ENCODE data around the gene MLLT3.

Gene MLLT3

DNA sequence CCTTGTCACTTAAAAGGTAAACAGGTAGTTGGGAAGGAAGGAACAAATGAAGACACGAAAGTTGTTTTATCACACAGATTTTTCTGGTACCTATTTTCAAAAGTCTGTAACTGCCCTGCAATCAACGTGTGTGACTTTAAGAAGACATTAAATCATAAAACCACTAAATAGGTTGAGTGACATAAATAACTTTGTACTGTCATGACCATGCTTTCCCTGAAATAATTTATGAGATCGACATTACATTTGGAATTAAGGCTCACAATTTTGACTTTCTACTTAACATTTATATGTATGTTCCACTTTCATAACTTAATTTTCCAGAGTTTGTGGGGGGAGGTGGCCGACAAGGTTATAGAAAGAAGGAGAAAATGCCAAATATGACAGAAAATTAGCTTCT, 181.1 kb downstream of the MLLT3 start:
- Histone ChIP-seq H3K4me3 (ENCODE audit: low read depth, low read length) (no peak overlapping the region), H3K27ac (no peak overlapping the region), H3K9me3 (ENCODE audit: severe bottlenecking) (no peaks in the 10 kb centered on the region), H3K36me3 (no peaks in the 10 kb centered on the region), H3K27me3 (ENCODE audit: insufficient read depth, low read depth, severe bottlenecking) (no peaks in the 10 kb centered on the region)
- DNase-seq, result no peak
- TF ChIP-seq, protein P1, sequence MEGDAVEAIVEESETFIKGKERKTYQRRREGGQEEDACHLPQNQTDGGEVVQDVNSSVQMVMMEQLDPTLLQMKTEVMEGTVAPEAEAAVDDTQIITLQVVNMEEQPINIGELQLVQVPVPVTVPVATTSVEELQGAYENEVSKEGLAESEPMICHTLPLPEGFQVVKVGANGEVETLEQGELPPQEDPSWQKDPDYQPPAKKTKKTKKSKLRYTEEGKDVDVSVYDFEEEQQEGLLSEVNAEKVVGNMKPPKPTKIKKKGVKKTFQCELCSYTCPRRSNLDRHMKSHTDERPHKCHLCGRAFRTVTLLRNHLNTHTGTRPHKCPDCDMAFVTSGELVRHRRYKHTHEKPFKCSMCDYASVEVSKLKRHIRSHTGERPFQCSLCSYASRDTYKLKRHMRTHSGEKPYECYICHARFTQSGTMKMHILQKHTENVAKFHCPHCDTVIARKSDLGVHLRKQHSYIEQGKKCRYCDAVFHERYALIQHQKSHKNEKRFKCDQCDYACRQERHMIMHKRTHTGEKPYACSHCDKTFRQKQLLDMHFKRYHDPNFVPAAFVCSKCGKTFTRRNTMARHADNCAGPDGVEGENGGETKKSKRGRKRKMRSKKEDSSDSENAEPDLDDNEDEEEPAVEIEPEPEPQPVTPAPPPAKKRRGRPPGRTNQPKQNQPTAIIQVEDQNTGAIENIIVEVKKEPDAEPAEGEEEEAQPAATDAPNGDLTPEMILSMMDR (IDR thresholded peaks at IDR 0.05; ENCODE audit: low read depth, low read length), result no peak

DNA sequence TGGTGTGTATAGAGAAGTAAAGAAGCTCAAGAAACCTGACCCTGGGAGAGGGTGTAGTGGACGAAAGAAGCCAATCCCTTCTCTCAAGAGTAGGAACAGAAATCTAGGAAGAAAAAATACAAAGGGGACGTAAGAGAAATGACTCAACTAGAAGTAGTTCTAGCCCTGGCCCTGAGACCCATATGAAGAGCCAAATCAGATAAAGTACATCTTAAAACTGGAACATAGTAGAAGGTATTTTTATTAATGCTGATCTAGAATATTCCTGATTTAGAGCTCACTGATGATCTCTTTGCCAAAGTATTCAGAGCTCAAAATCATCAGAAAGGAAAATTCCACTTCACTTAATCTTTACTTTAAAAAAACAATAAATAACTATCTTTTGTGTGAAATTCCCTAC, 184.8 kb downstream of the MLLT3 start:
- H3K36me3 ChIP-seq, result no peaks in the 10 kb centered on the region
- no peak overlapping the region for H3K4me3 ChIP-seq (ENCODE audit: low read depth, low read length)
- no peak overlapping the region for H3K27ac ChIP-seq
- TF ChIP-seq, protein P1 (IDR thresholded peaks at IDR 0.05; ENCODE audit: low read depth, low read length), result no peak
- H3K27me3 ChIP-seq (ENCODE audit: insufficient read depth, low read depth, severe bottlenecking), result no peaks in the 10 kb centered on the region
- no peak for DNase-seq
- no peaks in the 10 kb centered on the region for H3K9me3 ChIP-seq (ENCODE audit: severe bottlenecking)

DNA sequence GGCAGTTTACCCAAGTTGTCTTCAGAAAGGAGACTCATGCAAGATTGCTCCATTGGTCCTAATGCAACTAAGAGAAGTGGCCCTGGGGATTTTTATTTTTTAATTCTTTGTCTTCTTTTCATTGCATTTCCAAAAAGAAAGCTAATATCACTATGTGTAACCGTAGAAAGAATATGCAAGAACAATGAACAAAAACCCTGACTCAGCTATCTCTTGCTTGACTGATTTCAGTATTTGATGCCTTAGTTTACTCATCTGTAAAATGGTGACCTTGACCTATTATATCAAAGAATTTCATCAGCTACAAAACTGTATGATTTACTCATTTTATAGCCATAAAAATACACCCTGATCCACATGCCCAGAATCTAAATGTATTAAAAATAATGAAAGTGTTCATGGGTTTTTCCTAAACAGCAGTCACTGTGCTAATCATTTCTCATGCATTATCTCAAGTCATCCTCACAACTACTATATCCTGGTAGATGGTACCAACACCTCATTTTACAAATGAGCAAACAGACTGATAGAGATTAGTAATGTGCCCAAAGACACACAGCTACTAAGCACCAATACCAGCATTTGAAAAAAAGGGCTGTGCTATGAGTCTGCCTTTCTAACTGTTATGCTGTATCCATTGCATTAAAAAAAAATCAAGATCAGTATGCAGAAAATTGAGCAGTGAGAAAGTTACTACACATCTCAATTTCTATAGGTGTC, 185.7 kb downstream of the MLLT3 start:
- Histone ChIP-seq H3K4me3 (ENCODE audit: low read depth, low read length) (no peak overlapping the region), H3K27ac (no peak overlapping the region), H3K9me3 (ENCODE audit: severe bottlenecking) (no peaks in the 10 kb centered on the region), H3K36me3 (no peaks in the 10 kb centered on the region), H3K27me3 (ENCODE audit: insufficient read depth, low read depth, severe bottlenecking) (no peaks in the 10 kb centered on the region)
- DNase-seq, result no peak
- TF ChIP-seq, protein P1 (IDR thresholded peaks at IDR 0.05; ENCODE audit: low read depth, low read length), result no peak

DNA sequence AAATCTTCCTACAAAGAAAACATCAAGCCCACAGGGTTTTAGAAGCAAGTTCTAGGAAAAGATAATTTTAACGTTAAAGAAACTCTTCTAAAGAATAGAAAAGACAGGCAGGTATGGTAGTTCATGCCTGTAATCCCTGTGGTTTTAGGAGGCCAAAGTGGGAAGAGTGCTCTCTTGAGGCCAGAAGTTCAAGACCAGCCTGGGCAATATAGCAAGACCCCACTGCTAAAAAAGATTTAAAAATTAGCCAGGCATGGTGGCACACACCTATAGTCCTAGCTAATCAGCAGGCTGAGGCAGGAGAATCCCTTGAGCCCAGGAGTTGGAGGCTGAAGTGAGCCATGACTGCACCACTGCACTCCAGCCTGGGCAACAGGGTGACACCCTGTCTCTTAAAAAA, 193.3 kb downstream of the MLLT3 start:
- no peak overlapping the region for H3K4me3 ChIP-seq (ENCODE audit: low read depth, low read length)
- no peak for DNase-seq
- TF ChIP-seq, protein P1 (IDR thresholded peaks at IDR 0.05; ENCODE audit: low read depth, low read length), result no peak

DNA sequence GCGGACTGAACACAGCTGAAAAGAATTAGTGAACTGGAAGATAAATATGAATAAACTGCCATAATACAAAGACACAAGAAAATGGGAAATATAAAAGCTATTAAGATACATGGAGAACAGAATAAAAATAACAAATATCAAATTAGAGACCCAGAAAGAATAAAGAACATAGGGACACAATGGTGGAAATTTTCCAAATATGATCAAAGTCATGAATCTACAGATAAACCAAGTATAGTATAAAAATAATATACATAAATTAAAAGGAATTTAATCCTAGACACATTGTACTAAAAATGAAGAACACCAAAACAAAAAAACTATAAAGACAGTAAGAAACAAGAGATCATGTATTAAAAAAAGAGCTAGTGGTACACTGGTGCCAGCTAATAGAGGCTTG, 194.9 kb downstream of the MLLT3 start:
- TF ChIP-seq, protein P1 (IDR thresholded peaks at IDR 0.05; ENCODE audit: low read depth, low read length), result no peak
- no peak for DNase-seq
- Histone ChIP-seq H3K9me3 (ENCODE audit: severe bottlenecking) (no peaks in the 10 kb centered on the region), H3K27me3 (ENCODE audit: insufficient read depth, low read depth, severe bottlenecking) (no peaks in the 10 kb centered on the region), H3K36me3 (no peaks in the 10 kb centered on the region), H3K27ac (no peak overlapping the region), H3K4me3 (ENCODE audit: low read depth, low read length) (no peak overlapping the region)

More for the DNA sequence above, 193.3 kb downstream of the MLLT3 start:
- Histone ChIP-seq H3K36me3 (no peaks in the 10 kb centered on the region), H3K9me3 (ENCODE audit: severe bottlenecking) (no peaks in the 10 kb centered on the region), H3K27ac (no peak overlapping the region), H3K27me3 (ENCODE audit: insufficient read depth, low read depth, severe bottlenecking) (no peaks in the 10 kb centered on the region)

DNA sequence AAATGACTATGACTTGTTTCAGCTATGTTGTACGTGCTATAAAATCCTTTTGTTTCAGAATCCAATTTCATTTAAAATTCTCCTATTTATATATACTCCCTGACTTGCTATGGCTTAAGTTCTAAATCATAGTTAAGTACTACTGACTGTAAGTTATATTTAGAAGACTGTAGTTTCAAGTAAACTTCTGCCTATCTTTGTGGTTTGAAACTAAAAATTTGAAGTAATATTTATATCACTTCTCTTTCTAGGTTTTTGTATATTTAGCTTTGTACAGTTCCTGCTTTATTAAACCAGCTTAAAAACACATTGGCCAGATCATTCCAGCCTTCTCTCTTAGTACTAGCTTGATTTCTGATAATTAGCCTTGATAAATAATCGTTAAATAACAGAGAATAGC, 196.3 kb downstream of the MLLT3 start:
- TF ChIP-seq, protein P1 (IDR thresholded peaks at IDR 0.05; ENCODE audit: low read depth, low read length), result no peak
- Histone ChIP-seq H3K36me3 (no peaks in the 10 kb centered on the region), H3K27ac (no peak overlapping the region), H3K9me3 (ENCODE audit: severe bottlenecking) (no peaks in the 10 kb centered on the region), H3K27me3 (ENCODE audit: insufficient read depth, low read depth, severe bottlenecking) (no peaks in the 10 kb centered on the region), H3K4me3 (ENCODE audit: low read depth, low read length) (no peak overlapping the region)
- DNase-seq, result no peak

All from WERI-Rb-1 (cell line).